H1 (cell line): ENCODE results near the gene CALHM3. TPM values are rescaled to one million over a fixed set of nuclear protein-coding genes. Genes with fewer than 3 reads are reported as not detected.

ENCODE experiments used
- CTCF ChIA-PET: fragments of 300-600 bp; sonication (Branson Sonifier 250); formaldehyde crosslinking; loops from one replicate; lab custom pipeline; 2021; ENCODE audit not compliant: partially characterized antibody; lab: Charles Lee
- POLR2A ChIA-PET: fragments of 300-600 bp; sonication (Branson Sonifier 250); formaldehyde crosslinking; loops from one replicate; lab custom pipeline; 2021; ENCODE audit warnings: inconsistent platforms; ENCODE audit not compliant: partially characterized antibody; lab: Charles Lee
- DNase-seq, 2 experiments: peaks; one replicate each; pipeline versions ENCODE4 v3.0.0 to v3.0.0-alpha.2; 2010 to 2022; ENCODE audit warnings: low spot score in 2 of 2, low read depth in 1 of 2, mixed read lengths in 1 of 2
- FAIRE-seq: peaks from 2 replicates; lab custom pipeline; 2011; peaks lifted over from hg19 to GRCh38; lab: Jason Lieb, UNC
- H2AFZ ChIP-seq: 2 replicates; pipeline ENCODE4 v1.8.1; 2012; ENCODE audit warnings: low read length, inconsistent platforms
- H2AK5ac ChIP-seq: 2 replicates; pipeline ENCODE4 v1.6.1; 2013; ENCODE audit warnings: low read depth, low read length
- H2BK120ac ChIP-seq: replicated peaks from 2 replicates; pipeline ENCODE3; 2013; ENCODE audit warnings: low read depth, low read length, inconsistent platforms
- H2BK12ac ChIP-seq: 2 replicates; pipeline ENCODE4 v1.6.1; 2013; ENCODE audit warnings: low read depth, low read length
- H2BK15ac ChIP-seq: 2 replicates; pipeline ENCODE4 v1.6.1; 2013; ENCODE audit warnings: low read length
- H2BK20ac ChIP-seq: 2 replicates; pipeline ENCODE4 v1.6.1; 2013; ENCODE audit warnings: low read length
- H2BK5ac ChIP-seq: 2 replicates; pipeline ENCODE4 v1.6.1; 2013; ENCODE audit warnings: low read depth, low read length
- H3K14ac ChIP-seq: 2 replicates; pipeline ENCODE4 v1.6.1; 2013; ENCODE audit warnings: inconsistent platforms; ENCODE audit not compliant: insufficient read length
- H3K18ac ChIP-seq: 2 replicates; pipeline ENCODE4 v1.6.1; 2013; ENCODE audit warnings: low read length; ENCODE audit errors: extremely low read depth
- H3K23ac ChIP-seq: 2 replicates; pipeline ENCODE4 v1.6.1; 2013; ENCODE audit warnings: inconsistent platforms; ENCODE audit not compliant: insufficient read length
- H3K23me2 ChIP-seq: 2 replicates; pipeline ENCODE4 v1.6.1; 2013; ENCODE audit warnings: low read depth, low read length
- H3K27ac ChIP-seq: 2 replicates; pipeline ENCODE4 v1.6.1; 2011; ENCODE audit warnings: low read depth, low read length, inconsistent platforms
- H3K27me3 ChIP-seq, 4 experiments: replicated peaks in 1 of 4; 1 replicate in 1 of 4; 2 replicates in 3 of 4; pipeline versions ENCODE4 v1.6.1 to v1.8.1; 2011 to 2013; ENCODE audit warnings: low read length in 3 of 4, mild to moderate bottlenecking in 3 of 4, inconsistent platforms in 2 of 4, mixed read lengths in 2 of 4, moderate library complexity in 1 of 4; ENCODE audit not compliant: control insufficient read depth in 3 of 4, insufficient read depth in 3 of 4; ENCODE audit errors: extremely low read depth in 1 of 4
- H3K36me3 ChIP-seq, 4 experiments: 2 replicates each; pipeline versions ENCODE4 v1.6.1 to v1.8.1; 2011 to 2013; ENCODE audit warnings: mild to moderate bottlenecking in 4 of 4, low read length in 3 of 4, moderate library complexity in 2 of 4, control low read depth in 1 of 4, inconsistent platforms in 1 of 4; ENCODE audit not compliant: insufficient read depth in 4 of 4, control insufficient read depth in 2 of 4
- H3K4ac ChIP-seq: replicated peaks from 2 replicates; pipeline ENCODE3; 2013; ENCODE audit warnings: low read length, low read depth, mixed read lengths, inconsistent platforms; ENCODE audit not compliant: insufficient read length
- H3K4me1 ChIP-seq, 4 experiments: replicated peaks in 1 of 4; 1 replicate in 1 of 4; 2 replicates in 3 of 4; pipeline versions ENCODE4 v1.6.1 to v1.8.1; 2011 to 2013; ENCODE audit warnings: low read length in 3 of 4, inconsistent platforms in 2 of 4, mixed read lengths in 1 of 4; ENCODE audit not compliant: insufficient read depth in 4 of 4, control insufficient read depth in 3 of 4
- H3K4me2 ChIP-seq, 2 experiments: 2 replicates each; pipeline versions ENCODE4 v1.6.1 to v1.8.1; 2011 to 2013; ENCODE audit warnings: low read depth in 2 of 2, low read length in 2 of 2, control low read depth in 1 of 2, inconsistent platforms in 1 of 2, mild to moderate bottlenecking in 1 of 2; ENCODE audit not compliant: insufficient read depth in 1 of 2
- H3K4me3 ChIP-seq, 4 experiments: fragments of 200-600, 300-600 bp in 1 of 4; sonication (generic), shearing (Covaris generic), sonication (Bioruptor Twin) in 1 of 4; 2 replicates each; pipeline versions ENCODE4 v1.5.1 to v1.8.1; 2011 to 2016; ENCODE audit warnings: low read length in 4 of 4, low read depth in 3 of 4, control low read depth in 2 of 4, inconsistent platforms in 2 of 4, mild to moderate bottlenecking in 2 of 4, mixed read lengths in 1 of 4, moderate library complexity in 1 of 4; ENCODE audit not compliant: insufficient read depth in 2 of 4; ENCODE audit errors: extremely low read depth in 1 of 4
- H3K56ac ChIP-seq: replicated peaks from 2 replicates; pipeline ENCODE3; 2013; ENCODE audit warnings: low read depth, mild to moderate bottlenecking, mixed read lengths, low read length, inconsistent platforms; ENCODE audit not compliant: insufficient read length
- H3K79me1 ChIP-seq: 2 replicates; pipeline ENCODE4 v1.6.1; 2013; ENCODE audit warnings: low read depth, low read length, control low read depth
- H3K79me2 ChIP-seq, 2 experiments: 2 replicates each; pipeline versions ENCODE4 v1.6.1 to v1.8.1; 2012 to 2013; ENCODE audit warnings: low read length in 2 of 2, mild to moderate bottlenecking in 2 of 2, inconsistent platforms in 1 of 2; ENCODE audit not compliant: insufficient read depth in 2 of 2, control insufficient read depth in 1 of 2
- H3K9ac ChIP-seq, 4 experiments: replicated peaks in 1 of 4; 1 replicate in 1 of 4; 2 replicates in 3 of 4; pipeline versions ENCODE4 v1.6.1 to v1.8.1; 2011 to 2013; ENCODE audit warnings: low read depth in 3 of 4, low read length in 3 of 4, control low read depth in 2 of 4, mild to moderate bottlenecking in 2 of 4, moderate library complexity in 2 of 4, inconsistent platforms in 1 of 4; ENCODE audit errors: extremely low read depth in 1 of 4
- H3K9me3 ChIP-seq, 2 experiments: 2 replicates each; pipeline versions ENCODE4 v1.6.1 to v1.8.1; 2012 to 2013; ENCODE audit warnings: mild to moderate bottlenecking in 2 of 2, moderate library complexity in 2 of 2, control low read depth in 1 of 2, inconsistent platforms in 1 of 2, low read depth in 1 of 2, low read length in 1 of 2, mixed read lengths in 1 of 2; ENCODE audit not compliant: insufficient read depth in 2 of 2
- H4K20me1 ChIP-seq, 2 experiments: replicated peaks in 1 of 2; 2 replicates each; pipeline versions ENCODE3 to v1.8.1; 2011 to 2013; ENCODE audit warnings: inconsistent platforms in 2 of 2, low read length in 2 of 2, mild to moderate bottlenecking in 1 of 2; ENCODE audit not compliant: insufficient read depth in 2 of 2, control insufficient read depth in 1 of 2
- H4K5ac ChIP-seq: 2 replicates; pipeline ENCODE4 v1.6.1; 2013; ENCODE audit warnings: low read length, low read depth, mixed read lengths, inconsistent platforms; ENCODE audit not compliant: insufficient read length
- H4K8ac ChIP-seq: 2 replicates; pipeline ENCODE4 v1.8.0; 2013; ENCODE audit warnings: mild to moderate bottlenecking, moderate library complexity, low read length, inconsistent platforms; ENCODE audit not compliant: insufficient read depth; ENCODE audit errors: extremely low read depth
- H4K91ac ChIP-seq: replicated peaks from 2 replicates; pipeline ENCODE3; 2013; ENCODE audit warnings: low read length, mixed read lengths, inconsistent platforms; ENCODE audit not compliant: insufficient read length
- ATF2 ChIP-seq: IDR thresholded peaks from 2 replicates; pipeline ENCODE4 v1.6.1; 2012; ENCODE audit warnings: low read length, inconsistent platforms
- BACH1 ChIP-seq: IDR thresholded peaks from 2 replicates; pipeline ENCODE4 v1.6.1; 2012; ENCODE audit warnings: low read length, improper control_type of control experiment
- GTF2F1 ChIP-seq: IDR thresholded peaks from 2 replicates; pipeline ENCODE4 v1.6.1; 2012; ENCODE audit warnings: low read depth, low read length, improper control_type of control experiment, borderline replicate concordance
- JUN ChIP-seq: IDR thresholded peaks from 2 replicates; pipeline ENCODE4 v1.6.1; 2011; ENCODE audit warnings: low read depth, mild to moderate bottlenecking, improper control_type of control experiment, low read length
- RFX5 ChIP-seq: IDR thresholded peaks from 2 replicates; pipeline ENCODE4 v1.6.1; 2011; ENCODE audit warnings: low read depth, low read length, improper control_type of control experiment, borderline replicate concordance
- SAP30 ChIP-seq: fragments of 300-600 bp; sonication (generic); IDR thresholded peaks from 2 replicates; pipeline ENCODE4 v1.7.1; 2012; ENCODE audit warnings: low read length, moderate library complexity, mild to moderate bottlenecking, inconsistent platforms; ENCODE audit not compliant: insufficient read depth, insufficient replicate concordance
- SIN3A ChIP-seq, 2 experiments: IDR thresholded peaks in 1 of 2; conservative IDR thresholded peaks in 1 of 2; 2 replicates each; pipeline ENCODE4 v1.6.1; 2011 to 2012; ENCODE audit warnings: low read length in 2 of 2, improper control_type of control experiment in 1 of 2, low read depth in 1 of 2, mild to moderate bottlenecking in 1 of 2
- TAF7 ChIP-seq: optimal IDR thresholded peaks from 2 replicates; pipeline ENCODE3; 2011; ENCODE audit warnings: low read depth, mild to moderate bottlenecking, inconsistent platforms, low read length, moderate library complexity, borderline replicate concordance
- WGBS, 2 experiments: shearing (Covaris generic) in 1 of 2; methylation state at CpG; one replicate each; pipeline versions ENCODE4 v1.1.6 to v1.1.7; 2013 to 2015; ENCODE audit warnings: low lambda C conversion rate in 2 of 2, mixed read lengths in 2 of 2, inconsistent platforms in 1 of 2, low coverage in 1 of 2, missing lambda C conversion rate in 1 of 2; ENCODE audit not compliant: insufficient replicate concordance in 2 of 2, insufficient coverage in 1 of 2, insufficient read length in 1 of 2; ENCODE audit errors: extremely low coverage in 1 of 2, missing lambda C conversion rate in 1 of 2; 5-methylcytosine and 5-hydroxymethylcytosine counted together
- polyA plus RNA-seq, 7 experiments: library from polyadenylated mRNA; depleted of rRNA in 3 of 7; stranded (reverse) in 5 of 7; unstranded in 2 of 7; fragments of >200 nt in 5 of 7; fragments of 200-250 nt in 2 of 7; gene quantifications; 1 replicate in 5 of 7; 2 replicates in 1 of 7; 4 replicates in 1 of 7; pipeline versions ENCODE4 v1.2.1 to v1.2.3, GENCODE V29; 2011 to 2013; ENCODE audit warnings: missing spikeins in 2 of 7, mixed read lengths in 2 of 7
- total RNA-seq: library from RNA; stranded (reverse); fragmentation: NEBNext Ultra II Directional; extraction: Animal tissue kit (Norgen Biotek cat#: 25700); gene quantifications from 2 replicates; pipeline ENCODE4 v1.2.1, GENCODE V29; 2021

CALHM3 gene
- total and polyA plus RNA-seq, 2 of the 8 experiments (the other 6 are each of a cell fraction or from before 2014, with no cell fraction given), result 0.17 to 0.60 TPM

GRCh38 chr10:103497161-103497915 lies 18.3 kb upstream of the CALHM3 start:
- H3K36me3 ChIP-seq, result no peaks in the 10 kb centered on the region
- no peak overlapping the region for H3K56ac ChIP-seq
- DNase-seq, result no peak
- H3K14ac ChIP-seq, result no peak overlapping the region
- no peak overlapping the region for H4K5ac ChIP-seq
- TF ChIP-seq JUN (no peak), BACH1 (no peak), GTF2F1 (no peak), ATF2 (no peak), TAF7 (no peak), SAP30 (no peak), SIN3A (conservative IDR thresholded peaks at IDR 0.05 in 1 of 2, IDR thresholded peaks at IDR 0.05 in 1 of 2; ENCODE audit: low read depth in 1 of 2, low read length in 2 of 2) (no peak), RFX5 (no peak)
- TF ChIP-seq, all 59 proteins: peak for 0
- Histone ChIP-seq H2BK5ac (no peak overlapping the region), H3K4ac (no peak overlapping the region), H3K27me3 (peaks cover 8 to 33% (median 26%) of the 10 kb centered on the region in 4 experiments), H3K79me2 (no peaks in the 10 kb centered on the region), H4K91ac (no peak overlapping the region), H3K27ac (no peak overlapping the region), H4K8ac (no peak overlapping the region), H3K4me1 (peaks cover 0 to 4% (median 3%) of the 10 kb centered on the region in 4 experiments; a peak in 5 of 7 replicates), H2BK15ac (no peak overlapping the region), H2AK5ac (no peak overlapping the region), H3K23ac (no peak overlapping the region), H3K4me3 (no peak overlapping the region), H3K18ac (no peak overlapping the region), H2BK12ac (no peak overlapping the region), H3K79me1 (no peaks in the 10 kb centered on the region), H2BK20ac (no peak overlapping the region), H2BK120ac (no peak overlapping the region), H3K9me3 (no peaks in the 10 kb centered on the region), H4K20me1 (no peaks in the 10 kb centered on the region), H2AFZ (no peak overlapping the region), H3K4me2 (no peak overlapping the region), H3K9ac (no peak overlapping the region), H3K23me2 (peaks cover 9% of the 10 kb centered on the region)
- ChIA-PET CTCF (interaction anchor here (0.6 to 2.8 kb wide), 7 partner anchors 8 to 96 kb away, joined by 3 to 16 read pairs (median 3); no protein-coding TSS in a partner anchor), POLR2A (no interaction called here)
- 81% methylated on average over 8 of the region's 8 CpGs; no CpG with 5 or more reads in 1 of the 2 experiments for WGBS, 2 experiments
- no peak for FAIRE-seq
